HG02973 (cell line): Measurements from ENCODE around the gene GSTP1.
"Not testable (repeated sequence)": the region's sequence is repeated elsewhere in the genome, so short reads cannot be mapped to it uniquely, and the experiment has no call there.

Source experiments
- ATAC-seq: cut with Tn5 transposase; IDR thresholded peaks from one replicate; pipeline ENCODE4 v1.9.1; 2021; ENCODE audit warnings: moderate library complexity; ENCODE audit not compliant: unreplicated experiment

Gene GSTP1

GRCh38 chr11:67583247-67584204, at the start of gene GSTP1:
TSS of gene GSTP1 (plus strand) at chr11:67583812. CDS start at chr11:67583844, 32 bp downstream.
- ATAC-seq: peak; percentile 54

DNA sequence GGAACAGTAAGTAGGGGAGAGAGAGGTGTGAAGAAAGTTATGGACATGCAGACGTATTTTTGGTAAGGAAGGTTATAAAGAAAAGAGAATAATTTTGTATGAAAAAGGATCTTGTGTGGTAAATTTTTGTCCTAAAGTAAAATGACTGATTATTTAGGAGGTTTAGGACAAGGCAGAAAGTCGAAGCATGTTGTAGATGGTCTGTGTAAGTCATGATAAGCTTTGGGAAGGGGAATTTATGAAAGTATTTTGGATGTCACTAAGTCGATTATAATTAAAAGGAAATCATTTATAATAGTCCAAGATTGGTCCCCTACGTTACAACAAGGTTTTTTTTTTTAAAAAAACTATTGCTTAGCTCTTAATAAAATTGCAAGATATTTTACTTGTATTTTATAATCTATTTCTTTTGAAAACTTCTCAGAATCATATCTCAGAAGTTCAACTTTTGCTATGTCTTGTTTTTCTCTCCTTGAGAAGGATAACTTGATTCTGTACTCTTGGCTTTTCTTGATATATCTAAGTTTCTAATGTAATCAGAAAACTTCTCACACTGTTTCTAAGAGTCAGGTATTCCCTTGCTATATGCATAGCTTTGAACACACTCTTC, 49.4 kb upstream of the GSTP1 start:
- ATAC-seq: no peak

DNA sequence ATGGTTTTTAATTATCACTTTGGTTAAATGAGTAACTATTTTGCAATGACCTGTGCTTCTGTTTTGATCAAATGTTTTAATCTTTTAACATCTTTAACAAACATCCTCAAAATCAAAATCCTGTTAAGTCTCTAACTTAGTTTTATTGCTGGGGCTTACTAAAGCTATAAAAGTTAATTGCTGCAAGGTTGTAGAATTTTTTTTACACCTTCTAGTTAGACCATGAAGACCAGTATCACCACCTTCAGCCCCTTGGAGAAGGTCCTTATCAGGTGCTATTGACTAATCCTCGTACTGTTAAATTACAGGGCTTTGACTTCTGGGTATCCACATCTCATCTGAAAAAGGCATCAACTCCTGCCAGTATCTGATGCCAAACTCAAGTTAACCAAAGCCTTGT, 48.1 kb upstream of the GSTP1 start:
- no peak for ATAC-seq

GRCh38 chr11:67538306-67538705, 45.3 kb upstream of the GSTP1 start:
- no peak for ATAC-seq

DNA sequence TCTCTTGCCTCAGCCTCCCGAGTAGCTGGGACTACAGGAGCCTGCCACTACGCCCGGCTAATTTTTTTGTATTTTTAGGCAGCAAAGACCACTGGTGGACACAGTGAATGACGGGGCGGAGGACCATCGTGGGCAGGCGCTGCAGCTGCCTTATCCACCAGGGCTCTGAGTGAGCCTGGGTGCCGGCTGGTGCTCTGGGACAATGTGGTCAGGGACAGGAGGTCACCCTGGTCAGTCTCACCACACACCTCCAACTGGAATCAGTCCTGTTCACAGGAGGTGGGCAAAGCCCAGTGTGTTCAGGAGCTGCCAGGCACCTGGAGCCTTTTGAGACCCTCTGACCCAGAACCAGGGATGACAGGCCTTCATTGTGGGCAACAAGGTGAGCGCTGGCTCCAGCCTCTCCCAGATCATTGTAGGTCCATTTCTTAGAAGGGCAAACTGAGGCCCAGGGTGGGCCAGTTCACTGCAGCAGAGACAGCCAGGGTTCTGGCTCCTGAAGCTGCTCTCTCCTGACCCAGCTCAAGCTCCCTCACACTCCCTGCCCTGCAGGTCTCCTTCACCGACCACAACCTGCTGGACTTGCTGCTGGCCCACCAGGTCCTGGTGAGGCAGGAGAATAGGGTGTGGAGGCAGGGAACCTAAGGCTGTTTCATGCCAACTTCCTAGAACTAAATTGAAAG, 44.6 kb upstream of the GSTP1 start:
- ATAC-seq: no peak

DNA sequence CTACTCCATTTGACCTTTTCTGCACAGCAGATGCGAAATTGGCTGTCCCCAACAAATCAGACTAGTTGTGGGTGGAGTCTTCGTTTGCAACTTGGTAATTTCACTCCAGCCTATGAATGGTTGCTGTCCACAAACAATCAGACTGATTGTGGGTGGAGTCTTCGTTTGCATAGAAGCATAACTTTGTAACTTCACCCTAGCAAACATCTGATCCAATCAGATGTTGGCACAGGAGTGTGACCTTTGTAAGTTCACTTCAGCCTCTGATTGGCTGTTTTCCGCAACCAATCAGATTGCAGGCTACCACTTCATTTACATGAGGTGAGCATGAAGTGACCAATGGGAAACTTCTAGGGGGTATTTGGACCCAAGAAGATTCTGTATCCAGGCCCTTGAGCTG, 44.1 kb upstream of the GSTP1 start:
- ATAC-seq: no peak

DNA sequence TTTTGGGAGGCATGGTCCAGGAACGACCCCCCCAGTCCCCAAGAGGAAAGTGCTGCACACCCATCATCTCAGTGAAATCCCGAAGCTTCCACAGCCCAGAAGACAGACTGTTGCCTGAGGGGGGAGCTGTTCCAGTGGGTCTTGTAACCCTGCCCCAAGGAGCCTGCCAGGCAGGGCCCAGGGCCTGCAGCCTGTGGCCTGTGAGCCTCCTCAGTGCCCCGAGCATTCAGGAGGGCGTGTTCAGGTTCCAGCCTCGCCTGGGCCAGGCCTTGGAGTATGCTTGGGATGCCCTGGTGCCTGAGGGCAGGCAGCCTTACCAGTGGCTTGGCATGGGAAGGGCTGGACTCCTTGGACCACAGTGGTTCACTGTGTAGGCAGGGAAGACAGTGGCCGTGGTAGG, 42.4 kb upstream of the GSTP1 start:
- no peak for ATAC-seq

DNA sequence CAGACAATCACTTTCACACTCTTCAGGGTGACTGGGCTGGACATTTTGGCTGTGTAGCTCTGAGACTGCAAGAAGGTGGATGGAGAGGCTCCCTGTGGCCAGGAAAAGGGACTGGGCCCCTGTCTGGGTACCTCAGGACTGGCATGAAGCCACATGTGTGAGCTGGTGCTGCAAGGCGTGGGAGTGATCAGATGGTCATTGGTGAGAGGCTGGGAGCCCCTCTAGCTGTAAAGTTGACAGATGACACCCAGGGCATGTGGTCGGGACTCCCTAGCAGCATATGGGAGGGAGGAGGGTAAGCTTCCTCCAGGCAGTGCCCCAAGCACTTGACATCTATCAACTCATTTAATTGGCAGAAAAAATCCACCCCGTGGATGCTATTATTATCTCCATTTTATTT, 41.4 kb upstream of the GSTP1 start:
- no peak for ATAC-seq

- ATAC-seq: no peak
Observed at GRCh38 chr11:67542971-67543370, 40.6 kb upstream of the GSTP1 start.

DNA sequence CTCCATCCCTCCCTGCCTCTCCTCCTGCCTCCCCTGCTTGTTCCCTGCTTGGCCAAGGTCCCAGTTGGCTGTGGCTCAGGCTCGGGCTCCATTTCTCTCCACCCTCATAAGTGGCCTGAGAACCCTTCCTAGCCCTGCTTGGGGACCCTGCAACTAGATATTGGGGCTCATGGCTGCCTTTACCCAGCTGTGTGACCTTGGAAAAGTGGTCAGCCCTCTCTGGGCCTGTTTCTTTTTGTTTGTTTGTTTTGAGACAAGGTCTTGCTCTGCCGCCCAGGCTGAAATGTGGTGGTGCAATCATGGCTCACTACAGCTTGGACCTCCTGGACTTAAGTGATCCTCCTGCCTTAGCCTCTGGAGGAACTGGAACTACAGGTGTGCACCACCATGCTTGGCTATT, 40.0 kb upstream of the GSTP1 start:
- no peak for ATAC-seq

- ATAC-seq: no peak
Observed at GRCh38 chr11:67544616-67545242, 38.9 kb upstream of the GSTP1 start.

GRCh38 chr11:67545280-67545679, 38.3 kb upstream of the GSTP1 start:
- ATAC-seq: no peak

DNA sequence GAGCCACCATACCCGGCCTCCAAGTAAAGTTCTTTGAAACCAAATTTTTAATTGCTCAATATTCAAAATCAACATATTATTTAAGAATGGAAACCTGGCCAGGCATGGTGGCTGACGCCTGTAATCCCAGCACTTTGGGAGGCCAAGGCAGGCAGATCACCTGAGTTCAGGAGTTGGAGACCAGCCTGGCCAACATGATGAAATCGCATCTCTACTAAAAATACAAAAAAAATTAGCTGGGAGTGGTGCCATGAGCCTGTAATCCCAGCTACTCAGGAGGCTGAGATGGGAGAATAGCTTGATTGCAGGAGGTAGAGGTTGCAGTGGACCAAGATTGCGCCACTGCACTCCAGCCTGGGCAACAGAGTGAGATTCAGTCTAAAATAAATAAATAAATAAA, 35.5 kb upstream of the GSTP1 start:
- ATAC-seq: not testable (repeated sequence)

- no peak for ATAC-seq
Observed at GRCh38 chr11:67548555-67549110, 35.0 kb upstream of the GSTP1 start.

DNA sequence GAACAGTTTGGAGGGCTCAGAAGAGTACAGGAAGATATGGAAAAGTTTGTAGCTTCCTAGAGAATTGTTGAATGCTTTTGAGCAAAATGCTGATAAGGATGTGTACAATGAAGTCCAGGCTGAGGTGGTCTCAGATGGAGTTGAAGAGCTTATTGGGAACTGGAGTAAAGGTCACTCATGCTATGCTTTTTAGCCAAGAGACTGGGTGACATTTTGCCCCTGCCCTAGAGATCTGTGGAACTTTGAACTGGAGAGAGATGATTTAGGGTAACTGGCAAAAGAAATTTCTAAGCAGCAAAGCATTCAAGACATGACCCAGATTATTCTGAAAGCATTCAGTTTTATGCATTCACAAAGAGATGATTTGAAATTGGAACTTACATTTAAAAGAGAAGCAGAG, 32.5 kb upstream of the GSTP1 start:
- ATAC-seq: no peak

GRCh38 chr11:67551697-67552096, 31.9 kb upstream of the GSTP1 start:
- ATAC-seq: not testable (repeated sequence)

GRCh38 chr11:67556244-67556643, 27.4 kb upstream of the GSTP1 start:
- ATAC-seq: no peak

DNA sequence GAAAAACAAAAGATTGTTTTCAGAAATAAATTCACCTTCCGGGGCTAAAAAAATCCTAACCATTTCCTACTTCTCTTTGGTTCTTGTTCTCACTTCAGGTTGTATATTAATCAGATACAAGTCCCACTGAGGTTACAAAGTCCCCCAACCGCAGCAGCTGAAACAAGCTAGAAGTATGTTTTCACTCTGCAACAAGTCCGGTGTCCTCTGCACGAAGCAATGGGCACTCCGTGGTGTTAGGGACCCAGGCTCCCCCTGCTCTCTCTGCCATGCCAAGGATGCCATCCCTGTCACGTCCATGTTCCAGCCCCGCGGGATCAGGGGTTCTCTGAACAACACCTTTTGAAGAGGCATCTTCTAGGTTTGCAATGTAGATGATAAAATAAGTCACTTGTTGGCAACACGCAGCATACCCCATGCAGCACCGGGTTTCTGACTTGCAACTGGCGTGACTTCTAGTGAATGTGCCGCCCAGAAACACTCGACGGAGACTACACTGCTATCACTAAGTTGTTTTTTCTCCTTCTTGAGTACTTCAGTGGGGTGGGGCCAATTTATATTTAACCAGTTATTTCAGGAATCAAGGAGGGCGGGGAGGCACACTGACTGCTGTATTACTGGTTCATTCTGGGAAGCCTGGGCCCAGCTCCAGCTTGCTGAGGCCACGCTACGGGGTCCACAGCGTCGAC, 25.4 kb upstream of the GSTP1 start:
- no peak for ATAC-seq

DNA sequence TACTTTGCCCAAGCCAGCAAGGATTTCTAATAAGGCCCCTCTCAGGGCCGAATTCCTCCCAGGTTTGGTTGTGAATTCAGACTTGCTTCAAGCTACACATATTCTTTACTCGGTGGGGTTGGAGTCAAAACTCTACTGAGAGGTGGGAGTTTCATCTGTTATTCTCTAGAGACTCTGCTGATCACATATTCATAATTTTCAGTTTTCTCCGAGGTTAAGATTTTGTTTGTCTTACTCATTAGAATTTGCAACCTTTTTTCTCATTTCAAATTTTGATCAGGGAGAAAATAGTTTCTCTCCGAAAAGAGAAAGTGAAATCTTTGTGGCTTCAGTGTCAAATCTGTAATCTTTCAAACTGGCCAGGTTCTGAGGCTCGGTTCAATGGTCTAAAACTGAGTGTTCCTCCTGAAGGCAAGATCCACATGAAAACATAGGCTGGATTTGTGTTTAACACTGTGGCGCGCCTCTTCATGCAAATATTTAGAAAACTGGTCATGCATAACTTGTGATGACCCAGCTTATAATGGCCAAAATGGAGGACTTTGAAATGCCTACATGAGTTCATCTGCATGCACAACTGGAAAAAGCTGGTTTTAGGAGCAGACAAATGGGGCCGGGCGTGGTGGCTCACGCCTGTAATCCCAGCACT, 21.5 kb upstream of the GSTP1 start:
- ATAC-seq: peak; percentile 84
